ENCODE results near the gene GTPBP2. TPM values are rescaled to one million over a fixed set of nuclear protein-coding genes. Genes with fewer than 3 reads are reported as not detected.

GTPBP2 gene
- total RNA-seq, 1 experiment from 2014 or later = 76.4 TPM

GRCh38 chr6:43635387-43636307 lies 6.6 kb upstream of the GTPBP2 start, which contains the start of gene MAD2L1BP (continued):
- TF ChIP-seq HMGXB4 (CRISPR knock-in tag; IDR thresholded peaks at IDR 0.05) (no peak), ZNF671 (CRISPR knock-in tag; IDR thresholded peaks at IDR 0.05) (no peak), AR (CRISPR knock-in tag; IDR thresholded peaks at IDR 0.05) (peak; percentile 69; the same call in 1 of the 2 replicates), ERG (CRISPR knock-in tag; IDR thresholded peaks at IDR 0.05) (no peak), FOXK1 (CRISPR knock-in tag; IDR thresholded peaks at IDR 0.05) (peak; percentile 8; the same call in 1 of the 2 replicates), OVOL2 (CRISPR knock-in tag; IDR thresholded peaks at IDR 0.05; ENCODE audit: borderline replicate concordance) (no peak), ZBTB43 (CRISPR knock-in tag; IDR thresholded peaks at IDR 0.05) (no peak), HMGA2 (CRISPR knock-in tag; IDR thresholded peaks at IDR 0.05) (no peak), ZNF532 (CRISPR knock-in tag; IDR thresholded peaks at IDR 0.05; ENCODE audit: borderline replicate concordance) (no peak), IRF2 (CRISPR knock-in tag; IDR thresholded peaks at IDR 0.05; ENCODE audit: borderline replicate concordance, low read depth) (no peak; the same call in 1 of the 2 replicates), NR3C1 (CRISPR knock-in tag; conservative IDR thresholded peaks at IDR 0.05; ENCODE audit: low read depth) (no peak), ZMAT4 (CRISPR knock-in tag; IDR thresholded peaks at IDR 0.05) (no peak), PRRX2 (CRISPR knock-in tag; IDR thresholded peaks at IDR 0.05) (no peak), EMX1 (CRISPR knock-in tag; IDR thresholded peaks at IDR 0.05) (no peak), GTF2I (CRISPR knock-in tag; conservative IDR thresholded peaks at IDR 0.05) (0 out of 2 replicates have a peak, but pooled peaks have one; percentile 17), TEAD1 (CRISPR knock-in tag; IDR thresholded peaks at IDR 0.05) (0 out of 2 replicates have a peak, but pooled peaks have one; percentile 64), ZSCAN18 (CRISPR knock-in tag; IDR thresholded peaks at IDR 0.05) (no peak), MYBL2 (CRISPR knock-in tag; IDR thresholded peaks at IDR 0.05) (no peak), NFE2L1 (CRISPR knock-in tag; IDR thresholded peaks at IDR 0.05) (no peak), ZNF138 (CRISPR knock-in tag; conservative IDR thresholded peaks at IDR 0.05) (no peak)
